Cardiac muscle cell (in vitro differentiated cells and primary cell): Measurements from ENCODE around the gene DYNLRB1. TPM values are rescaled to one million over a fixed set of nuclear protein-coding genes. Genes with fewer than 3 reads are reported as not detected.
"Not testable (repeated sequence)": the region's sequence is repeated elsewhere in the genome, so short reads cannot be mapped to it uniquely, and the experiment has no call there.

Source experiments
- DNase-seq, 2 donors: peaks; one replicate each; pipeline versions ENCODE4 v3.0.0 to v3.0.0-alpha.2; 2010 to 2017; ENCODE audit warnings: low read depth in 1 of 2, low spot score in 1 of 2
- H3K27ac ChIP-seq: fragments of 200-600 bp; sonication (generic); 2 replicates; pipeline ENCODE4 v1.5.1; 2016
- H3K27me3 ChIP-seq: fragments of 200-600 bp; sonication (generic); 2 replicates; pipeline ENCODE4 v1.6.0; 2016; ENCODE audit warnings: control low read depth
- H3K36me3 ChIP-seq: fragments of 200-600 bp; sonication (generic); 2 replicates; pipeline ENCODE4 v1.5.1; 2016; ENCODE audit warnings: control low read depth
- H3K4me1 ChIP-seq: fragments of 200-600 bp; sonication (generic); 2 replicates; pipeline ENCODE4 v1.8.1; 2017; ENCODE audit warnings: low read depth, mild to moderate bottlenecking, mixed run types
- H3K4me3 ChIP-seq: fragments of 200-600 bp; sonication (generic); 2 replicates; pipeline ENCODE4 v1.5.1; 2016; ENCODE audit warnings: mild to moderate bottlenecking
- H3K9me3 ChIP-seq: fragments of 200-600 bp; sonication (generic); 2 replicates; pipeline ENCODE4 v1.5.1; 2017; ENCODE audit warnings: low read depth, mild to moderate bottlenecking, control low read depth
- polyA plus RNA-seq: library from polyadenylated mRNA; unstranded; fragments of >200 nt; fragmentation: Nextera tagmentation; extraction: Ambion mirVana; gene quantifications from 2 replicates; pipeline ENCODE4 v1.2.1, GENCODE V29; 2016
- total RNA-seq: library from RNA; depleted of rRNA; stranded (reverse); fragments of >200 nt; gene quantifications from 2 replicates; pipeline ENCODE4 v1.2.3, GENCODE V29; 2016
- TF ChIP-seq, protein P1 (sequence below): IDR thresholded peaks from 2 replicates; pipeline ENCODE4 v1.5.1; 2012; ENCODE audit warnings: low read depth, mild to moderate bottlenecking, low read length

DYNLRB1 gene
- total and polyA plus RNA-seq, 2 experiments from 2014 or later: 155 to 330 TPM

DNA sequence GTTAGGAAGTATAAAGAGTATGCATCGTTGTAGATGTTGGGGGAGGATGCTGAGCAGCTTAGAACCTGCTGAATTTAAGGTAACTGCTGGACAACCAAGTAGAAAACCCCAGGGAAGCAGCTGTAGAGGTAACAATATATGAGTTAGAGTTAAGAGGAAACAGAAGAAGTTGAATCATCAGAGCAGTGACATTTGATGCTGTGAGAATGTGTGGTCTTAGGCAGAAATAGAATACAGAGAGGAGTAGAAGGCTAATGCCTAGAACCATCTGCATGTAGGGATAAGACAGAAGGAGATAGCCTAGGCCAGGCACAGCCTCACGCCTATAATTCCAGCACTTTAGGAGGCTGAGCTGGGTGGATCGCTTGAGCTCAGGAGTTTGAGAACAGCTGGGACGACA is 22.6 kb upstream of the DYNLRB1 start:
- H3K9me3 ChIP-seq: no peaks in the 10 kb centered on the region
- H3K36me3 ChIP-seq: peaks cover 35% of the 10 kb centered on the region
- no peaks in the 10 kb centered on the region for H3K4me1 ChIP-seq
- no peak overlapping the region for H3K27ac ChIP-seq
- H3K4me3 ChIP-seq: no peak overlapping the region
- TF ChIP-seq, protein P1, sequence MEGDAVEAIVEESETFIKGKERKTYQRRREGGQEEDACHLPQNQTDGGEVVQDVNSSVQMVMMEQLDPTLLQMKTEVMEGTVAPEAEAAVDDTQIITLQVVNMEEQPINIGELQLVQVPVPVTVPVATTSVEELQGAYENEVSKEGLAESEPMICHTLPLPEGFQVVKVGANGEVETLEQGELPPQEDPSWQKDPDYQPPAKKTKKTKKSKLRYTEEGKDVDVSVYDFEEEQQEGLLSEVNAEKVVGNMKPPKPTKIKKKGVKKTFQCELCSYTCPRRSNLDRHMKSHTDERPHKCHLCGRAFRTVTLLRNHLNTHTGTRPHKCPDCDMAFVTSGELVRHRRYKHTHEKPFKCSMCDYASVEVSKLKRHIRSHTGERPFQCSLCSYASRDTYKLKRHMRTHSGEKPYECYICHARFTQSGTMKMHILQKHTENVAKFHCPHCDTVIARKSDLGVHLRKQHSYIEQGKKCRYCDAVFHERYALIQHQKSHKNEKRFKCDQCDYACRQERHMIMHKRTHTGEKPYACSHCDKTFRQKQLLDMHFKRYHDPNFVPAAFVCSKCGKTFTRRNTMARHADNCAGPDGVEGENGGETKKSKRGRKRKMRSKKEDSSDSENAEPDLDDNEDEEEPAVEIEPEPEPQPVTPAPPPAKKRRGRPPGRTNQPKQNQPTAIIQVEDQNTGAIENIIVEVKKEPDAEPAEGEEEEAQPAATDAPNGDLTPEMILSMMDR: no peak
- no peaks in the 10 kb centered on the region for H3K27me3 ChIP-seq
- no peak for DNase-seq

DNA sequence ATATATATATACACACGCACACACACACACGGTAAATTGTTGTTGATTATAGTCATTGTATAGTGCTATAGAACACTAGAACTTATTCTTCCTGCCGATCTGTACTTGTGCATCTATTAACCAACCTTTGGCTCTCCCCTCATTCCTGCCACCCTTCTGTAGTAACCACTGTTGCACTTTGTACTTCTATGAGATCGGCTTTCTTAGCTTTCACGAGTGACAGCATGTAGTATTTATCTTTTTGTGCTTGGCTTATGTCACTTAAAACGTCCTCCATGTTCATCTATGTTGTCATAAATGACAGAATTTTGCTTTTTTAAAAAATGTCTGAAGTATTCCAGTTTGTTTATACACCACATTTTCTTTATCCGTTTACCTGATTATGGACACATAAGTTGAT is 20.9 kb upstream of the DYNLRB1 start:
- no peak for DNase-seq
- Histone ChIP-seq H3K4me1 (no peaks in the 10 kb centered on the region), H3K36me3 (peaks cover 25% of the 10 kb centered on the region), H3K9me3 (no peaks in the 10 kb centered on the region), H3K4me3 (no peak overlapping the region), H3K27ac (no peak overlapping the region), H3K27me3 (no peaks in the 10 kb centered on the region)
- TF ChIP-seq, protein P1: no peak

DNA sequence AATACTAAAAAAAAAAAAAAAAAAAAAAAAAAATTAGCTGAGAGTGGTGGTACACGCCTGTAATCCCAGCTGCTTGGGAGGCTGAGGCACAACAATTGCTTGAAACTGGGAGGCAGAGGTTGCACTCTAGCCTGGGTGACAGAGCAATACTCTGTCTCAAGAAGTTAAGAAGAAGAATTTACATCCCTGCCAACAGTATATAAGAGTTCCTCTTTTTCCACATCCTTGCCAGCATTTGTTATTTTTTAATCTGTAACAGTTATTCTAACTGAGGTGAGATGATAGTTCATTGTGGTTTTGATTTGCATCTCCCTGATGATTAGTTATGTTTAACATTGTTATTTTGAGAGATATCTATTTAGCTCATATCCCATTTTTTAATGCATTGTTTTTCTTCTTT is 20.3 kb upstream of the DYNLRB1 start:
- Histone ChIP-seq H3K9me3 (no peaks in the 10 kb centered on the region), H3K4me1 (no peaks in the 10 kb centered on the region), H3K36me3 (peaks cover 25% of the 10 kb centered on the region), H3K4me3 (no peak overlapping the region), H3K27ac (no peak overlapping the region), H3K27me3 (no peaks in the 10 kb centered on the region)
- DNase-seq: no peak
- TF ChIP-seq, protein P1: no peak

DNA sequence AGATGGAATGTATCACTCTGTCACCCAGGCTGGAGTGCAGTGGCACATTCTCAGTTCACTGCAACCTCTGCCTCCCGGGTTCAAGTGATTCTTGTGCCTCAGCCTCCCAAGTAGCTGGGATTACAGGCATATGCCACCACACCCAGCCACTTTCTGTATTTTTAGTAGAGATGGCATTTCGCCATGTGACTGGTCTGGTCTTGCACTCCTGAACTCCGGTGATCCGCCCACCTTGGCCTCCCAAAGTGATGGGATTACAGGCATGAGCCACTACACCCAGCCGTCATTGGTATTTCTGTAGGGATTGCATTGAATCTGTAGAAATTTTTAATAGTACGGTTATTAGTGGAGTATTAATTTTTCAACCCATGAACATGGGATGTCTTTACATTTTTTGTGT is 18.6 kb upstream of the DYNLRB1 start:
- DNase-seq, H3K27ac ChIP-seq, H3K4me1 ChIP-seq, H3K9me3 ChIP-seq, H3K4me3 ChIP-seq, H3K27me3 ChIP-seq: not testable (repeated sequence)
- H3K36me3 ChIP-seq: peaks cover 15% of the 10 kb centered on the region

DNA sequence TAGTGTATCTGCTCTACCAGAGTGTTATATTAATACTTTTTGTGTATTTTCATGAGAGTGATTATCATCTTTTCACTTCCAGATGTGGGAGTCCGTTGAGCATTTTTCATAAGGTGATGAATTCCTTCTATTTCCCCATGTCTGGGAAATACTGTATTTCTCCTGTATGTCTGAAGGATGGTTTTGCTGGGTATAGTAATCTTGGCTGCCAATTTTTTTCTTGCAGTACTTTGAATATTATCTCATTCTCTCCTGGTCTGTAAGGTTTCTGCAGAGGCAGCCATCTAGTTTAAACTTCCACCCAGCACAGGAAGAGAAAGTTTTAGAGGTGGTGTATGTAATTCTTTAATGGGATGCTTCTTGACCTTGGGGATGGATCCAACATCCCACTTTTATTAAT is 15.4 kb upstream of the DYNLRB1 start:
- TF ChIP-seq, protein P1: no peak
- DNase-seq: no peak
- Histone ChIP-seq H3K27ac (no peak overlapping the region), H3K36me3 (peaks cover 20% of the 10 kb centered on the region), H3K9me3 (no peaks in the 10 kb centered on the region), H3K4me1 (no peaks in the 10 kb centered on the region), H3K4me3 (no peak overlapping the region), H3K27me3 (no peaks in the 10 kb centered on the region)

DNA sequence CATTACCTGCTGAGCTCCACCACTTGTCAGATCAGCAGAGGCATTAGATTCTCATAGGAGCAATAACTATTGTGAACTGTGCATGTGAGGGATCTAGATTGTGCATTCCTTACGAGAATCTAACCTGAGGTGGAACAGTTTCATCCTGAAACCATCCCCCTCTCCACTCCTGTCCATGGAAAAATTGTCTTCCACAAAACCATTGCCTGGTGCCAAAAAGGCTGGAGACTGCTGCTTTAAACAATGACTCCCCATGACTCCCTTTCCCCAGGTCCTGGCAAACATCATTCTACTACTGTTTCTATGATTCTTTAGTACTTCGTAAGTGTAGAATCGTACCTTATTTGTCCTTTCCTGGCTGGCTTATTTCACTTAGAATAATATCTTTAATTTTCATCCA is 9.7 kb upstream of the DYNLRB1 start:
- Histone ChIP-seq H3K4me1 (no peaks in the 10 kb centered on the region), H3K36me3 (peaks cover 51% of the 10 kb centered on the region), H3K4me3 (no peak overlapping the region), H3K9me3 (no peaks in the 10 kb centered on the region), H3K27me3 (no peaks in the 10 kb centered on the region), H3K27ac (no peak overlapping the region)
- no peak for DNase-seq
- TF ChIP-seq, protein P1: no peak
